LNCAP (cell line): ENCODE results near the gene FAM76B.

Source experiments
- TF ChIP-seq, protein P1 (sequence below): fragments of 450-650 bp; IDR thresholded peaks from 2 replicates; pipeline ENCODE4 v1.5.1; 2017; ENCODE audit warnings: mild to moderate bottlenecking

FAM76B gene

DNA sequence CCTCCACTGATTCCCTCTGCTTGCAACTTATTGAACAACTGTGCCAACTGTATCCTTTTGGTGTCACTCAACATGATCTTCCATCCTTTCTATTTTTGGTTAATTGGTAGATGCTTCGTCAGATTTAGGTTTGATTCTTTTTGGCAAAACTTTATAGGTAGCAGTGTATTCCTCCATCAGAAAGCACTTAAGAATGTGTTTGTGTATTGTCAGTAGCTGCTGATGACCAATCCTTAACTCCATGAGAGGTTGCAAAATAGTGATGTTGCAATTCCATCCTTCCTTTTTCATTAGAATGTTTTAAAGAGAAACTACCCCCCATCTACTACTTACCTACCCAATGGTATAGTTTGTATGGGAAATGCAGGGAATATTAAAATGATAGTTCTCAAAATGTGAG is 22.1 kb downstream of the FAM76B start:
- TF ChIP-seq, protein P1, sequence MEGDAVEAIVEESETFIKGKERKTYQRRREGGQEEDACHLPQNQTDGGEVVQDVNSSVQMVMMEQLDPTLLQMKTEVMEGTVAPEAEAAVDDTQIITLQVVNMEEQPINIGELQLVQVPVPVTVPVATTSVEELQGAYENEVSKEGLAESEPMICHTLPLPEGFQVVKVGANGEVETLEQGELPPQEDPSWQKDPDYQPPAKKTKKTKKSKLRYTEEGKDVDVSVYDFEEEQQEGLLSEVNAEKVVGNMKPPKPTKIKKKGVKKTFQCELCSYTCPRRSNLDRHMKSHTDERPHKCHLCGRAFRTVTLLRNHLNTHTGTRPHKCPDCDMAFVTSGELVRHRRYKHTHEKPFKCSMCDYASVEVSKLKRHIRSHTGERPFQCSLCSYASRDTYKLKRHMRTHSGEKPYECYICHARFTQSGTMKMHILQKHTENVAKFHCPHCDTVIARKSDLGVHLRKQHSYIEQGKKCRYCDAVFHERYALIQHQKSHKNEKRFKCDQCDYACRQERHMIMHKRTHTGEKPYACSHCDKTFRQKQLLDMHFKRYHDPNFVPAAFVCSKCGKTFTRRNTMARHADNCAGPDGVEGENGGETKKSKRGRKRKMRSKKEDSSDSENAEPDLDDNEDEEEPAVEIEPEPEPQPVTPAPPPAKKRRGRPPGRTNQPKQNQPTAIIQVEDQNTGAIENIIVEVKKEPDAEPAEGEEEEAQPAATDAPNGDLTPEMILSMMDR: no peak

DNA sequence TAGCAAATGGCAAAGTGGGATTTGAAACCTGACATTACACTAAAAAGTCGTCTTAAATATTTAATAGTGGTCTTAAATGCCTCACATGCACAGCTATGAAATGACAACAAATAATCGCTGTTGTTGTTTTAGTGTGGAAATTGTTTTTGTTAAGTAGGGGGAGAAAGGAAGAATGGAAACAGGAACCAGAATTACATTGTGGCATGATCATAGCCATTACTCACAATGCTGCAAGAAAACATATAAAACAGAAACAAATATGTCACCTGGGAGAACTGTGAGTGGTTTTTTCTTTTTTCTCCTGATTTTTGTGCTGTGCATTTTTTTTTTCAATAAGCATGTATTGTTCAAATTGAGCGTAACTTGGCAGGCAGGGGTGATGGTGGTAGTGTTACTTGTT is 22.9 kb downstream of the FAM76B start:
- TF ChIP-seq, protein P1: no peak

DNA sequence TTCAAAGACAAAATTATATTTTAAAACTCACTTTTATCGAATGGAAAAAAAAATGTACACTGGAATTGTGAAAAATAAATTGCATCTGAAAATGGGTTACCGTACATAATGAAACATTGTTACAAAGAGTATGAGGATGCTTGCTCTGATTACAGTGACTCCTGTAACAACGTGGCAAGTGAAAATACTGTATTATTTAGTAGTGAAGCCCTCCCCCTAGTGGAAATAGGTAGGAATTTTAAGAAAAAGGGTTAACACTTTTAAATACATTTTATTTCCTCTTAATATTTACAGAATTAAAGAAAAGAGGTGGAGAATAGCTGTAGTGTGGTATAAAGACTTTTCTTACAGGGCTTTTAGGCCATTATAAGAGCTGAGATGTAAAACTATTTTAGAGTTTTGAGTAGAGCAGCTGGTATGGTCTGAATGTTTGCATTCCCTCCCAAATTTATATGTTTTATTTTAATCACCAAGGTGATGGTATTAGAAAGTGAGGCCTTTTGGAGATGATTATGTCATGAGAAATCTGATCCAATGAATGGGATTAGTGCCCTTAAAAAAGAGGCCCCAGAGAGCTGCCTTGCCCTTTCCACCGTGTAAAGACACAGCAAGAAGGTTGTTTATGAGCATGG is 25.2 kb downstream of the FAM76B start:
- TF ChIP-seq, protein P1: peak; percentile 65

DNA sequence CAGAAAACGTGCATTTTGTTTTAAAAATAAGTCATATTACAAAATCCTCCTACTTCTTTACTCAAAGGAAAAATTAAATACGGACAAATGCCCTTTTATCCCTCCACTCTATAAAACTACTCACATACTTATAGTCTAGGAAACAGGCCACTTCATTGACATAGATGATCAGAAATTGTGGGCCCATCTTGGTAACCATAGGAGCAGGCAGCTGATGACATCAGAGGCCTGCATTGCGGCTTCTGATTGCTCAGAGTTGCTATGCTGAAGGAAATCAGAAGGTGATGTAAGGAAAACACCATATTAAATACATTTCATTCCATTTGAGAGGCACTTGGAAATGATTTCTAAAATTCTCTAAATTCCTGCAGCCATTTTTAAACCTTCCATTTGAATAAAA is 27.0 kb downstream of the FAM76B start:
- TF ChIP-seq, protein P1: no peak

DNA sequence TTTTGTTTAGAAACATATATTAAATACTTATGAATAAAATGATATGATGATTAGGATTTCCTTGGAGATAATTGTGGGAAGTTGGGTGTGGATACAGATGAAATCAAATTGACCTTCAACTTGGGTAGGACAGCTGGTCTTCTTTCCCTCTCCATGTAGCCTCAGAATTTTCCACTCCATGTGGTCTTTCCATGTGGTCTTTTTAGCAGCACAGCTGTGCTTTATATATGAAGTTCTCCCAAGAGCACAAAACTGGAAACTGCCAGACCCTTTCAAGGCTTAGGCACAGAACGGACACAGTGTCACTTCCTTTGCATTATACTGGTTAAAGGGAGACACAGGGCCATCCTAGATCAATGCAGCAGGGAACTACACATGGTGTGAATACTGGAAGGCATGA is 28.6 kb downstream of the FAM76B start:
- TF ChIP-seq, protein P1: no peak

DNA sequence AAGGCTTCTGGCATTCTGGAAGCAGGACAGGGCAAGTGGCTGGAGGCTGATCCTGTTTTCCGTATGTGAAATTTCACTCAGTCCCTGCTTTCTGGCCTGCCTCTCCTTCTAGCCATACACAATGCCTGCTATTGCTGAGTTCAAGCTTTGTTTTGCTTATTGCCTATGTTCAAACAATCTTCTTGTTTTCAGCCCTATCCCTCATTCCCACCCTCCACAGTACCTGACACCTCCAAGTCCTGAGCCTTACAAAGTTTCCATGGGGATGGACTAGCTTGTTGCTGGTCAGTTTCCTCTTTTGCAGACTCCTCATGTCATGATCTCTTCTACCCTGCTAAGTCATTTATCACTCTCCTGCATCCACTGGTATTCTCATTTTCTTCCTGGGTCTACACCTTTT is 38.1 kb downstream of the FAM76B start:
- TF ChIP-seq, protein P1: no peak

DNA sequence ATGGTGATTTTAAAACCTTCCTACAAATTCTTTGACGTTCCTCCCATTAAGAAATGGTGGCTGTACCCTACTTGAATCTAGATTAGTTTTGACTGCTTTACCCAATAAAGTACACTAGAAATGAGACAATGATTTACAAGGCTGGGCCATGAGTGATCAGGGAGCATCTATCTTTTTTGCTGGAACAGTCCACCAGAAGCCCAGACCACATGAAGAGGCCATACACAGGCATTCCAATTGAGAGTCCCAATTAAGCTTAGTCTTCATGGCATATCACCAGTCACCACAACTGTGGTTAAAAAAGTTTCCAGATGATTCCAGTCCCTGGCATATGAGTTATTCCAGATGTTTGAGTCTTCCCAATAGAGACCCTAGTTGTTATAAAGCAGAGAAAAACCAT is 39.5 kb downstream of the FAM76B start:
- TF ChIP-seq, protein P1: no peak
